Renal pelvis (tissue), 12 donors: ENCODE measurements around the gene GPX8. TPM values are rescaled to one million over a fixed set of nuclear protein-coding genes. Genes with fewer than 3 reads are reported as not detected.

Experiments used
- DNase-seq: peaks from one replicate; pipeline ENCODE4 v3.0.0-alpha.2; 2013
- long read RNA-seq, 16 experiments: transcript quantifications; one replicate each; lab custom pipeline, GENCODE V29; 2026
- polyA plus RNA-seq, 3 donors: library from polyadenylated mRNA; unstranded; fragments of 120-200 nt; gene quantifications; one replicate each; pipeline ENCODE4 v1.2.1, GENCODE V29; 2013; ENCODE audit not compliant: insufficient read length in 3 of 3

The GPX8 gene
- 10 to 100 TPM; 65.4 to 76.2 (median 70.1) TPM for polyA plus RNA-seq
- long read RNA-seq, donor 1, transcript GPX8-203 (3 exons, 1,411 nt), result major isoform, 16 of 21 reads
- long read RNA-seq, donor 1, partial matches to known transcripts, result 0 of 21 reads
- long read RNA-seq, donor 1, other reads (novel, unspliced or antisense), result 0 of 21 reads
- long read RNA-seq, donor 2, transcript GPX8-203 (3 exons, 1,411 nt), result major isoform, 13 of 33 reads
- long read RNA-seq, donor 2, transcript GPX8-205 (4 exons, 3,422 nt), result minor isoform, 5 of 33 reads
- long read RNA-seq, donor 2, partial matches to known transcripts, result 10 of 33 reads
- long read RNA-seq, donor 2, other reads (novel, unspliced or antisense), result 0 of 33 reads
- long read RNA-seq, donor 3, transcript GPX8-203 (3 exons, 1,411 nt), result major isoform, 18 of 19 reads
- long read RNA-seq, donor 3, partial matches to known transcripts, result 0 of 19 reads
- long read RNA-seq, donor 3, other reads (novel, unspliced or antisense), result 0 of 19 reads
- long read RNA-seq, donor 4, transcript GPX8-203 (3 exons, 1,411 nt), result major isoform, 10 of 19 reads
- long read RNA-seq, donor 4, partial matches to known transcripts, result 8 of 19 reads
- long read RNA-seq, donor 4, other reads (novel, unspliced or antisense), result 0 of 19 reads
- long read RNA-seq, donor 5, transcript GPX8-203 (3 exons, 1,411 nt), result major isoform, 7 of 10 reads
- long read RNA-seq, donor 5, partial matches to known transcripts, result 0 of 10 reads
- long read RNA-seq, donor 5, other reads (novel, unspliced or antisense), result 0 of 10 reads
- long read RNA-seq, donor 6, transcript GPX8-203 (3 exons, 1,411 nt), result major isoform, 10 of 12 reads
- long read RNA-seq, donor 6, partial matches to known transcripts, result 0 of 12 reads
- long read RNA-seq, donor 6, other reads (novel, unspliced or antisense), result 0 of 12 reads
- long read RNA-seq, donor 7, transcript GPX8-203 (3 exons, 1,411 nt), result major isoform, 24 of 31 reads
- long read RNA-seq, donor 7, partial matches to known transcripts, result 0 of 31 reads
- long read RNA-seq, donor 7, other reads (novel, unspliced or antisense), result 0 of 31 reads
- long read RNA-seq, donor 8, transcript GPX8-203 (3 exons, 1,411 nt), result major isoform, 28 of 35 reads
- long read RNA-seq, donor 8, partial matches to known transcripts, result 0 of 35 reads
- long read RNA-seq, donor 8, other reads (novel, unspliced or antisense), result 0 of 35 reads
- long read RNA-seq, donor 9, transcript GPX8-205 (4 exons, 3,422 nt), result minor isoform, 5 of 26 reads
- long read RNA-seq, donor 9, transcript GPX8-203 (3 exons, 1,411 nt), result major isoform, 18 of 26 reads
- long read RNA-seq, donor 9, partial matches to known transcripts, result 0 of 26 reads
- long read RNA-seq, donor 9, other reads (novel, unspliced or antisense), result 0 of 26 reads
- long read RNA-seq, donor 10, transcript GPX8-203 (3 exons, 1,411 nt), result major isoform, 9 of 14 reads
- long read RNA-seq, donor 10, partial matches to known transcripts, result 0 of 14 reads
- long read RNA-seq, donor 10, other reads (novel, unspliced or antisense), result 0 of 14 reads
- long read RNA-seq, donor 11, transcript GPX8-203 (3 exons, 1,411 nt), result major isoform, 14 of 25 reads
- long read RNA-seq, donor 11, partial matches to known transcripts, result 8 of 25 reads
- long read RNA-seq, donor 11, other reads (novel, unspliced or antisense), result 0 of 25 reads
- long read RNA-seq, donor 12, transcript GPX8-203 (3 exons, 1,411 nt), result major isoform, 21 of 24 reads
- long read RNA-seq, donor 12, partial matches to known transcripts, result 0 of 24 reads
- long read RNA-seq, donor 12, other reads (novel, unspliced or antisense), result 0 of 24 reads
- long read RNA-seq, donor 13, transcript GPX8-203 (3 exons, 1,411 nt), result major isoform, 17 of 34 reads
- long read RNA-seq, donor 13, partial matches to known transcripts, result 14 of 34 reads
- long read RNA-seq, donor 13, other reads (novel, unspliced or antisense), result 0 of 34 reads
- long read RNA-seq, donor 14, transcript GPX8-205 (4 exons, 3,422 nt), result minor isoform, 6 of 41 reads
- long read RNA-seq, donor 14, transcript GPX8-203 (3 exons, 1,411 nt), result major isoform, 20 of 41 reads
- long read RNA-seq, donor 14, partial matches to known transcripts, result 12 of 41 reads
- long read RNA-seq, donor 14, other reads (novel, unspliced or antisense), result 0 of 41 reads
- long read RNA-seq, donor 15, transcript GPX8-203 (3 exons, 1,411 nt), result major isoform, 14 of 20 reads
- long read RNA-seq, donor 15, partial matches to known transcripts, result 0 of 20 reads
- long read RNA-seq, donor 15, other reads (novel, unspliced or antisense), result 0 of 20 reads
- long read RNA-seq, donor 16, transcript GPX8-203 (3 exons, 1,411 nt), result major isoform, 12 of 21 reads
- long read RNA-seq, donor 16, partial matches to known transcripts, result 5 of 21 reads
- long read RNA-seq, donor 16, other reads (novel, unspliced or antisense), result 0 of 21 reads

- peak; percentile 90 for DNase-seq
These were observed at the start of gene GPX8 for GRCh38 chr5:55159763-55160492. Gene GPX8 (plus strand): TSS chr5:55160171. CDS start chr5:55160193, 22 bp downstream.

GRCh38 chr5:55110217-55110616, 49.8 kb upstream of the GPX8 start:
- DNase-seq, result no peak

- no peak for DNase-seq
These were observed 46.6 kb upstream of the GPX8 start for GRCh38 chr5:55113327-55113726.

- DNase-seq, result no peak
These were observed 45.9 kb upstream of the GPX8 start for GRCh38 chr5:55114061-55114460.

GRCh38 chr5:55123365-55123764, 36.6 kb upstream of the GPX8 start:
- DNase-seq, result no peak

GRCh38 chr5:55134053-55134722, 25.8 kb upstream of the GPX8 start:
- DNase-seq, result no peak

GRCh38 chr5:55136521-55136920, 23.4 kb upstream of the GPX8 start:
- no peak for DNase-seq

GRCh38 chr5:55140908-55141665, 18.9 kb upstream of the GPX8 start:
- no peak for DNase-seq

GRCh38 chr5:55141945-55142690, 17.9 kb upstream of the GPX8 start:
- no peak for DNase-seq

GRCh38 chr5:55143624-55144023, 16.3 kb upstream of the GPX8 start:
- no peak for DNase-seq

GRCh38 chr5:55146080-55146479, 13.9 kb upstream of the GPX8 start:
- DNase-seq, result no peak

GRCh38 chr5:55146543-55147151, 13.3 kb upstream of the GPX8 start:
- DNase-seq, result peak; percentile 87

GRCh38 chr5:55149308-55149795, 10.6 kb upstream of the GPX8 start:
- DNase-seq, result no peak

- no peak for DNase-seq
These were observed 7.8 kb upstream of the GPX8 start for GRCh38 chr5:55151923-55152842.

- DNase-seq, result no peak
These were observed 5.1 kb upstream of the GPX8 start for GRCh38 chr5:55154873-55155272.
